ENCODE results near the gene CCNH.

- TF ChIP-seq POLR2A (IDR thresholded peaks at IDR 0.05), result no peak
- no peak for TF ChIP-seq CTCF (IDR thresholded peaks at IDR 0.05)
Observed at GRCh38 chr5:87411973-87412629, 629 bp downstream of the CCNH start.
